GM19239 (cell line): ENCODE data around the gene CWF19L2.
"Not testable (repeated sequence)": the region's sequence is repeated elsewhere in the genome, so short reads cannot be mapped to it uniquely, and the experiment has no call there.

ENCODE experiments used
- DNase-seq: peaks from one replicate; pipeline ENCODE4 v3.0.0; 2011; ENCODE audit warnings: low spot score; ENCODE audit not compliant: insufficient read length
- FAIRE-seq: peaks from 2 replicates; lab custom pipeline; 2011; peaks lifted over from hg19 to GRCh38; lab: Jason Lieb, UNC

CWF19L2 gene

DNA sequence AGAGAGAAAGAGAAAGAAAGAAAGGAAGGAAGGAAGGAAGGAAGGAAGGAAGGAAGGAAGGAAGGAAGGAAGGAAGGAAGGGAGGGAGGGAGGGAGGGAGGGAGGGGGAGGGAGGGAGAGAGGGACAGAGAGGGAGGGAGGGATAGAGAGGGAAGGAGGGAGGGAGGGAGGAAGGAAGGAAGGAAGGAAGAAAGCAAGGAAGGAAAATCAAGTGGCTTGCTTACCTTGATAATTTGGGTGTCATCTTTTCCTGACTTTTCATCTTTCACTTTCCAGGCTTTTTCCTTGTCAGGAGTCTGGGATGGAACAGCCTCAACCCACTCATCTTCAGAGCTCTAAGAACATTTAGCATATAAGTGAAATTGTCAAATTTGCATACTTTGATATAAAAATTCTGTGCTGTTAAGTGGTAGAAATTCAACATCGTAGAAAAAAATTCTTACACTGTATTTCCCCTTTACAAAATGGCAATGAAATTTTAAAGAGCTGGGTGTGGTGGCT is 14.9 kb downstream of the CWF19L2 start:
- DNase-seq = no peak
- no peak for FAIRE-seq

DNA sequence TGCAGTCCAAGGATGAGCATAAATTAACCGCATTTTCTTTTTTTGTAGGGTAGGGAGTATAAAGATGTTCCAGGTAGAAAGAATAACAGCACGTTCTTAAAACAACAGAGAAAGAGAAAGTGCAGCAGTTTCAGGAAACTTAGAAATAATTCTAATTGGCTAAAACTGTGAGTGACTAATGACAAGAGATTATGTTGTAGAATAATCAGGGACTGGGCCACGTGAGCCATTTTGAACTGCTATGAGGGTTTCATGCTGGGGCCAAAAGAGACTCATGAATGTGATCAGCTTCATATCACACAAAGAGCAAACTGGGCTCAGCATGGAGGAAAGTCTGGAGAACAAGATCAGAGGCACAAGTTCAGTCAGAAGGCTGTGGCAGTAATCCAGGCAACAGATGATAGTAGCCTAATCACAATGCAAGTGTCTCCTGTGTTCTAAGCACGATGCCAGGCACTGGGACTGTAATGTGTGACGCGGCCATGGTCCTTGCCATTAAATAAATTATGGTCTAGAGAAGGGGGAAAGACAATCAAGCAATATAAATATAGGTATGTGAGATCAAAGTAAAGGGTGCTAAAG is 17.9 kb downstream of the CWF19L2 start:
- FAIRE-seq (no peak), DNase-seq (no peak)

DNA sequence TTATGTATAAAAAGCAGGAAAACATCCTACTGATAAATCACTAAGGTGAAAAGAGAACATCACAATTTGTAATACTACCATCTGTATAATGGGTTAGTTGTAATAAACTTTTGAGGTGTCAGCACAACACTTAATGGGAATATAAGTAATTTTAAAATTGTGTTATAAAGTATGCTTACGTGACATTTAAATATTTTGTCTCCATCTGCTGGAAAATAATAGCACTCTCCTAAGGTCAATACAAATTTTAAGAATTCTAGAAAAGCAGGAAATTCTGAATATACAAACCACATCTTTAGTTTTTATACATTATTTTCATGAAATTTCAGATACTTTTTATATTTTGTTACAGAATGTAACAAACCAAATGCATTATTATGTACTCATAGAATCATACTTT is 19.5 kb downstream of the CWF19L2 start:
- no peak for FAIRE-seq
- DNase-seq = no peak

DNA sequence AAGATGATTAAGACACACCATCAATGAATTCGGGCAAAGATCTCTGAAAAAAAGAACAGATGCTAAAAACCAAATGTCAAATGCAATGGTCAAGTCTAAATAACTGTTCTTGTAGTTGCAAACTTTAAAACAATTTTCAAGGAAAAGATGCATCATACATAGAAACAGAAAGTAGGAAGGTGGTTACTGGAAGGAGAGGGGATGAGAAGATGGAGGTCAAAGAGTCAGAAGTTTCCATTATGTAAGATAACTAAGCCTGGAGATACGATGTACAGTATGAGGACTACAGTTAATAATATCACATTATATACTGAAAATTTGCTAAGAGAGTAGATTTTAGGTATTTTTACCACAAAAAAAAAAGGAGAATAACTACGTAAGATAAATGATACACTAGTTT is 27.1 kb downstream of the CWF19L2 start:
- FAIRE-seq = no peak
- DNase-seq = no peak

DNA sequence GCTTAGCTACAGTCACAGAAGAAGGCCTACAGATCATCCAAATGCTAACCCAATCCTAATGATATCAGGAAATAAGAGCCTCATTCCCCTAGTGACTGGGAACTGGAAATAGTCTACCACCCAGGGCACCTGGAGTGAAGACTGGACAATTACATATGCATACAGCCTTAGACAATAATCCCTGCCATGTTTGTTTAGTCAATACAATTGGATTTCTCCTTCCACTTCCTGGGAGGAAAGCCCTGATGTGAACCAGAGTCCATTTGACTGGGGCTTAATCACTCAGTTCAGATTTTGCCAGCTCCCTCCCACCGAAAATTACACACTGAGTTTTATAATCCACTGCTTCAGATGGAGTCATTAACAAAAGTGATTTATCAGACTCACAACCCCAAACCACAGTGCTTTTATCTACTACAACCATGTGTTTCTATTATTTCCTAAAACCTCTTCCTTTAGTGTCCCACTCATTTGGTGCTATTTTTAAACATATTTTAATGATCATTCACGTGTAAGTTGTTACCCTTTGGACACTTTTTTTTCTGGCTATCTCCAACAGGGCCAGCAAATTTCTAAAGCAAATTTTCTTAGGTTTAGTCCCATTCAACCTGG is 29.9 kb downstream of the CWF19L2 start:
- FAIRE-seq = no peak

DNA sequence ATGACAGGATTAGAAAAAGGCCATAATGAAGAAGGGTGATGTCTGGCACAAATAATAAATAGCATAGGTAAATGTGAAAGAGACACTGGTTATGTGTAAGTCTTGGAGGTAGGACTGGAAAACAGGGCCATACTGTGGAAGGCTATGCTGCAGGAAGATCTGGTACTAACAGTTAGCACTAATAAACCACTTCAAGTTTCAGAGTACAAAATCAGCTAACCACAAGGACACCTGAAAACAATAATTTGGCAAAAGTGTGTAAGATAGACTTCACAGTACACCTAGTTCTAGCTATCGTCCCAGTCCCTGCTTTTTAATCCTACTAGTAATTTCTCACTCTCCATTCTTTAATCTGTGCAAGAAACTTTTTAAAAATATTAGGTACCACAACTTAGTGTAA is 44.3 kb downstream of the CWF19L2 start:
- DNase-seq (no peak), FAIRE-seq (peak; percentile 14)

More for the DNA sequence above, 29.9 kb downstream of the CWF19L2 start:
- no peak for DNase-seq

DNA sequence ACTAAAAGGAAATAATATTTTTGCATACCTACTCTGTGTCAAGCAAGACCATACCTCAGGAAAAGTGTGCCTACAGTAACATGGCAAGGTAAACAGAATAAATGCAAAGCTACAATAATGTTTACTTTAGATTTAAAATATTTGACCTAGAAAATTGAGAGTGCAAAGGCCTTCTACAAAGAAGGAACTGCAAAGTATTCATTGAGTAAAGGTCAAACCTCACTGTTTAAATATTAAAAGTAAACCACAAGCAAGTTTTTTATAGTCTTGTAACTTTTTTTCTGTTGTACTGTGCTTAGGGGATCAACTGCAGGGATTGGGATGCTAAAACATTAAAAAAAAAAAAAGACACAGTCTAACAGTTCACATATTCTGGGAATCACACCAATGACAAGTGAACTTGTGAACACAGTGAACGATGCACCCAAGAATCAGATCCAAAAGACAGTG is 48.8 kb downstream of the CWF19L2 start:
- DNase-seq = no peak
- no peak for FAIRE-seq

DNA sequence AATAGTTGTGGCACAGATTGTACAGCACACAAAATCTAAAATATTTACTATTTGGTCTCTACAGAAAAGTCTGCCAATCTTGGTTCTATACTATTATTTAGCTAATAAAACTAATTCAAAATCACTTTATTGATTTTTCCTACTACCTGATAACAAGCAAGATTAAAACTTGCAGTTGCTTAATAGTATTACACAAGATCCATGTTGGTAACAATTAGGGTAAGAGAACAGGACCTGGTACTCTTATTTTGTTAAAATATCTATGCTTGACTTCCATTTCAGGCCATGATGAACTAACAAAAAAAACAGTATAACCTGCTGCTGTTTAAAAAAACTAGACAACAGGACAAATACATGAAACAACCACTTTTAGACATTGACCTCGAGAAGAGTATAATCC is 52.4 kb downstream of the CWF19L2 start:
- no peak for DNase-seq
- no peak for FAIRE-seq

DNA sequence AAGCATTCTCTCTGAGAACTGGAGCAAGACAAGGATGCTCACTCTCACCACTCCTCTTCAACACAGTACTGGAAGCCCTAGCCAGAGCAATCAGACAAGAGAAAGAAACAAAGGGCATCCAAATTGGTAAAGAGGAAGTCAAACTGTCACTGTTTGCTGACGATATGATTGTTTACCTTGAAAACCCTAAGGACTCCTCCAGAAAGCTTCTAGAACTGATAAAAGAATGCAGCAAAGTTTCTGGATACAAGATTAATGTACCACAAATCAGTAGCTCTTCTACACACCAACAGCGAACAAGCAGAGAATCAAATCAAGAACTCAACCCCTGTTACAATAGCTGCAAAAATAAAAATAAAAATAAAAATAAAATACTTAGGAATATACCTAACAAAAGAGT is 56.5 kb downstream of the CWF19L2 start:
- FAIRE-seq, DNase-seq: not testable (repeated sequence)

DNA sequence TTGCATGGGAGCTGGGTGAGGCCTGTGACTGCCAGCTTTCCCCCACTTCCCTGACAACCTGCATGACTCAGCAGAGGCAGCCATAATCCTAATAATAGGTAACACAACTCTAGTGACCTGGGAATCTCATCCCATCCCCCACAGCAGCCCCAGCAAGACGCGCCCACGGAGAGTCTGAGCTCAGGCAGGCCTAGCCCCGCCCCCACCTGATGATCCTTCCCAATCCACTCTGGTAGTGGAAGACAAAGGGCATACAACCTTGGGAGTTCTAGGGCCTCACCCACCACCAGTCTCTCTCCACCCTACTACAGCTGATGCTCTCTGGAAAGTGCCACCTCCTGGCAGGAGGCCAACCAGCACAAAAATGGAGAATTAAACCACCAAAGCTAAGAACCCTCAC is 60.3 kb downstream of the CWF19L2 start:
- no peak for DNase-seq
- FAIRE-seq = no peak

DNA sequence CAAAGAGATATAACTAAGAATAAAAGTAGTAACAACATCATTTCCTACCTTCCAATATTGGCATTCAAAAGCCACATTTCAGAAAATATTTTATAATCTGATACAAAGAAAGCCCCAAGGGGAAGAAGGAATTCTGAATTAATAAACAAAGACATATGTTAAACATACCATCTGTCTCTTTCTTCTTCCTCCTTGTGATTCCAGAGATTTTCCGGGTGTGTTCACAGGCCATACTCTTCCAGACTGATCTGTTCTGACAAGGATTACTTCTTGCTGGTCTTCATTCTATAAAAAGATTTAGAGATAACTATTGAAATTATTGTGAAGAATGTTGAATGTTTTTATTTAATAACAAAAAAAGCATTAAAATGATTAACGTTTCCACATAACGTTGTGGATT is 65.0 kb downstream of the CWF19L2 start:
- DNase-seq (no peak), FAIRE-seq (no peak)

DNA sequence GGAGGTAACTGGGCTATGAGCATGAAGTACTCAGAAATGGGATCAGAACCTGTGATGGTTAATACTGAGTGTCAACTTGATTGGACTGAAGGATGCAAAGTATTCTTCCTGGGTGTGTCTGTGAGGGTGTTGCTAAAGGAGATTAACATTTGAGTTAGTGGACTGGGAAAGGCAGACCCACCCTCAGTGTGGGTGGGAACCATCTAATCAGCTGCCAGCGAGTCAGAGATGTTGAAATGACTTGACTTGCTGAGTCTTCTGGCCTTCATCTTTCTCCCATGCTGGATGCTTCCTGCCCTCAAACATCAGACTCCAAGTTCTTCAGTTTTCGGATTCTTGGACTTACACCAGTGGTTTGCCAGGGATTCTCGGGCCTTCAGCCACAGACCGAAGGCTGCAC is 66.9 kb downstream of the CWF19L2 start:
- not testable (repeated sequence) for DNase-seq, FAIRE-seq

DNA sequence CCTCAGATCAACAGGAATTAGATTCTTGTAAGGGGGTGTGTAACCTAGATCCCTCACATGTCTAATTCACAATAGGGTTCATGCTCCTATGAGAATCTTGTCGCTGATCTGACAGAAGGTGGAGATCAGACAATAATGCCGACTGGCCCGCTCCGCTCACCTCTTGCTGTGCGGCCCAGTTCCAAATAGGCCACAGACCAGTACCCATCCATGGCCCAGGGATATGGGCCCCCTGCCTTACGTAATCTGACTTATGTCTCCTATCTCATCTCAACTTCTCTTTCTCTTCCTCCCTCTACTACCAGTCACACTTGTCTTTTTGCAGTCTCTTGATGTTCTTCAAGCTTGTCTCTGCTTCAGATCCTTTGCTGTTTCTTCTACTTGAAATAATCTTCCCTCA is 70.0 kb downstream of the CWF19L2 start:
- FAIRE-seq (no peak), DNase-seq (no peak)

DNA sequence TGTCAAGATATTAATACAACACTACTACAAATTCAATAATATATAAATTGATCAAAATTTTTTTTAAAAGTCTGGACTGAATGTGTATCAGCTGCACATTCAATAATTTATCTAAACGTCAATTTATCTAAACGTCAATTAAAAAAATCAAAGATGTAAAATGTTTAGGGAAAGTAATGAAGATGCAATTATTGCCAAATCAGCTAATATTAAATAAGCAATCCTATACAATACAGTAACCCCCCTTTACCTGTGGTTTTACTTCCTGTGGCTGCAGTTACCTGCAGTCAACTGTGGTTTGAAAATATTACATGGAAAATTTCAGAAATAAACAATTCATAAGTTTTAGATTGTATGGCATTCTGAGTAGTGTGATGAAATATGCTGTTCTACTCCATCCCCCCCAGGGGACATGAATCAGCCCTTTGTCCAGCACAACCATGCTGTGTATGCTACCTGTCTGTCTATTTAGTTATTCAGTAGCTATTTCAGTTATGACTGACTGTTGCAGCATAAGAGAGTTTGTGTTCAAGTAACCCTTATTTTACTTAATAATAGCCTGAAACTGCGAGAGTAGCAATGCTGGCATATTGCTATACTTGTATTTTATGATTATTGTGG is 72.2 kb downstream of the CWF19L2 start:
- FAIRE-seq (no peak), DNase-seq (no peak)

DNA sequence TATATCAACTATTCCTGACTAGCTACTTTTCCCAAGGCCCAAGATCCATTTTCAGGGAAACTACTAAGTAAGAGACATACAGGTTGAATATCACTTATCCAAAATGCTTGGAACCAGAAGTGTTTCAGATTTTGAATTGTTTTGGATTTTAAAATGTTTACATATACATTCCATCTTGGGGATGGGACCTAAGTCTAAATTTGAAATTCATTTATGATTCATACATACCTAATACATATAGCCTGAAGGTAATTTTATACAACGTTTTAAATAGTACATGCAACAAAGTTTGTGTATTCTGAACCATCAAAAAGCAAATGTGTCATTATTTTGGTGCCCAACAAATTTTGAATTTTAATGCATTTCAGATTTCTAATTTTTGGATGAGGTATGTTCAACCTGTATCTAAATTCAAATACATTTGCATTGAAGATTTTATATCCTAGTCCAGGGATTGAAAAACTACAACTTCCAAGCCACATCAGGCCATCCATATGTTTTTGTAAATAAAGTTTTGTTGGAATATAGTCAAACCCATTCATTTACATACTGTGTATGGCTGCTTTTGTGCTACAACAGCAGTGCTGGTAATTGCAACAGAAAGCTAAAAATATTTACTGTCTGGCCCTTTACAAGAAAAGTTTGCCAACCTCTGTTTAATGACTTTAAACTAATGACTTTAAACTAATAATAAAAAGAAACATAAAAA is 73.3 kb downstream of the CWF19L2 start:
- no peak for DNase-seq
- no peak for FAIRE-seq

DNA sequence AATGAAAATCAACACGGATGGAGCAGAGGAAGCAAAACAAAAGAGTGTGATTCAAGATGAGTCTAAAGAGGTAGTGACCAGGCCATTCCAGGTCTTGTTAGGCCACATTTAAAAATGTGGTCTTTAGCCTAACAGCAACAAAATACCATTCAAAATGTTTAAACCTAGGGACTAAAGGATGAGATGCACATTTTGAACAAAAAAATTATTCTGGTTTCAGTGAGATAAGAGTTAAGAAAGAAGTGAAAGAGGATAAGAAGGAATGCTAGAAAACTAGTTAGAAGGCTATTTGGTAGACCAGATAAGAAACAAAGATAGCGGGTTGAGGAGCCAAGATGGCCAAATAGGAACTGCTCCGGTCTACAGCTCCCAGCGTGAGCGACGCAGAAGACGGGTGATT is 85.2 kb downstream of the CWF19L2 start:
- FAIRE-seq = no peak

DNA sequence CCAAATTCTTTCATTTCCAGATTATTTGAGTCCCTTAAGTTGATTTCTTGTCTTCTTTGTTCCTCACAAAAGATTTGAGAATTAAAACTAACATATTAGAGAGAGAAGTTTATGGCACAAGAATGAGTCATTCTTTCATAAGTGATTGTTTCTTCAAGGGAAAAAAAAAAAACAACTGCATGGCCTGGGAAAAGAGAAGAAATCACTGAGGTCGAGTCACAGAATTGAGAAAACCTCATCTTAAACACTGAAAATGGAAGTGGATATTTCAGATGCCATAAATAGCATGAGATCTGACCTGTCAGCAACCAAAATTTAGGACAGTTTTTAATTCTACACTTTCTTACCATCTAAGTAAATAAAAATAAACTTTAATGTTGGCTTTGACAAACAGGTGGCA is 87.2 kb downstream of the CWF19L2 start:
- no peak for FAIRE-seq
- DNase-seq = no peak

More for the DNA sequence above, 85.2 kb downstream of the CWF19L2 start:
- DNase-seq = no peak

DNA sequence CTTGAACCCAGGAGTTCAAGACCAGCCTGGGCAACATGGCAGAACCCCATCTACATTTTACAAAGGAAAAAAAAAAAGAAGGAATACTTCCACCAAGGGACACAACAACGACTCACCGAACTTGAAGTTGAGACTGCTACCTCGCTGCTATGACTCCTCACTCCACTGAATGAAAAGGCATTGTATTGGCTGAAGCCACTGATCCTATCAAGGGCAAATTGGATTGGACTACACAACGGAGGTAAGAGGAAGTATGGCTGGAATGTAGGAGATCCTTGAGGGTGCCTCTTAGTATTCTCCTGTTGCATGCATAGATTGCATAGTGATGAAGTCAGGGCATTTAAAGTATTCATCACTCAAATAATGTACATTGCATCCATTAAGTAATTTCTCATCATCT is 97.9 kb downstream of the CWF19L2 start:
- no peak for FAIRE-seq
- DNase-seq = no peak

DNA sequence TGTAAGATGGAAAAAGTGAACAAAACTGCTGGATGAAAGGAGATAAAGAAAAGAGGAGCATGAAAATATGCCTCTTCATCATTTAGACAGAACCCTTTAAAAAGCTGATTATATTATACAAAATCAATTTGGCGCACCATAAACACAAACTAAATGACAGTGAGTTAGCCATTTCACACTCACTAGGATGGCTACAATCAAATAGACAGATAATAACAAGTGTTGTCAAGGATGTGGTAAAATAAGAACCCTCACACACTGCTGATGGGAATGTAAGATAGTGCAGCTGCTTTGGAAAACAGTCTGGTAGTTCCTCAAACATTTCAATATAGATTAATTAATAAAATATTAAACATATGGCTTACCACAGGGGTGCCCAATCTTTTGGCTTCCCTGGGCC is 99.7 kb downstream of the CWF19L2 start:
- FAIRE-seq (no peak), DNase-seq (no peak)

DNA sequence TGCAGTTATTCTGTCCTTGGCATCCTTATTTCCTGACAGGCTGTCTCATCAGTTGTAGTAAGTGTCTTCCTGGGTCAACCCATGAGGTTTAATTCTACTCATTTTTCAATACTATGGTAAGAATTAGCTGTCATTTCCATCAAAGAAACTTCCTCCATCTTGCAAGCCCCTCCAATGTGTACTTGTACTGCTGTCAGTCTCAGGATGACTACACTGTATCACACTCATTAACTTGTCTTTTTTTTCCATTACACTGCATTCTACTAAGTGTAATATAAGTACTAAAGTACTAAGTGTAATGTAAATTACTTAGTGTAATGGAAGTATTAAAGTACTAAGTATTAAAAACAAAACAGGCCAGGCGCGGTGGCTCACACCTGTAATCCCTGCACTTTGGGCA is 102.8 kb downstream of the CWF19L2 start:
- DNase-seq (no peak), FAIRE-seq (no peak)

DNA sequence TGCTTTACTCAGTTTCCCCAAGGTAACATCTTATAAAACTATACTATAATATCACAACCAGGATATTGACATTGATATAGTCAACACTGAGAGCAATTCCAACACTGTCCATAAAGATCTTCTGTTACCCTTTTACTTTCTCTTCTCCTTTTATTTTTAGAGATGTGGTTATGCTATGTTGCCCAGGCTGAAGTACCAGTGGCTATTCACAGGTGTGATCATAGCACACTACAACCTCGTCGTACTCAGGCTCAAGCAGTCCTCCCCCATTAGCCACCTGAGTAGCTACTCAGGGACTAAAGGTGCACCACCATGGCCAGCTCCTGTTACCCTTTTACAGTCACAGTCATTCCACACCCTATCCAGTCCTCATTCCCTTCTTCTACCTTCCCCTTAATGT is 119.7 kb downstream of the CWF19L2 start:
- peak; percentile 23 for FAIRE-seq
- no peak for DNase-seq
